ENCODE results near the gene ACACB.

ACACB gene

GRCh38 chr12:109178532-109178931 is 62.1 kb downstream of the ACACB start:
- no peak for DNase-seq (ENCODE audit: low spot score)

GRCh38 chr12:109179927-109180326 is 63.5 kb downstream of the ACACB start:
- DNase-seq (ENCODE audit: low spot score), result no peak

- no peak for DNase-seq (ENCODE audit: low spot score)
Observed at GRCh38 chr12:109182041-109182839, 65.9 kb downstream of the ACACB start.

- DNase-seq (ENCODE audit: low spot score), result no peak
Observed at GRCh38 chr12:109185441-109185840, 69.1 kb downstream of the ACACB start.

- no peak for DNase-seq (ENCODE audit: low spot score)
Observed at GRCh38 chr12:109186993-109187653, 70.7 kb downstream of the ACACB start.

GRCh38 chr12:109188108-109188712 is 71.8 kb downstream of the ACACB start:
- no peak for DNase-seq (ENCODE audit: low spot score)

GRCh38 chr12:109189291-109189690 is 72.9 kb downstream of the ACACB start:
- DNase-seq (ENCODE audit: low spot score), result no peak

- DNase-seq (ENCODE audit: low spot score), result no peak
Observed at GRCh38 chr12:109191621-109192250, 75.3 kb downstream of the ACACB start.

GRCh38 chr12:109192358-109192757 is 76.0 kb downstream of the ACACB start:
- no peak for DNase-seq (ENCODE audit: low spot score)

- no peak for DNase-seq (ENCODE audit: low spot score)
Observed at GRCh38 chr12:109193896-109194295, 77.5 kb downstream of the ACACB start.

GRCh38 chr12:109196332-109196731 is 79.9 kb downstream of the ACACB start:
- DNase-seq (ENCODE audit: low spot score), result no peak

GRCh38 chr12:109197327-109197726 is 80.9 kb downstream of the ACACB start:
- no peak for DNase-seq (ENCODE audit: low spot score)

- DNase-seq (ENCODE audit: low spot score), result no peak
Observed at GRCh38 chr12:109199324-109199723, 82.9 kb downstream of the ACACB start.

GRCh38 chr12:109200825-109201495 is 84.6 kb downstream of the ACACB start:
- DNase-seq (ENCODE audit: low spot score), result no peak

- DNase-seq (ENCODE audit: low spot score), result no peak
Observed at GRCh38 chr12:109201496-109201885, 85.1 kb downstream of the ACACB start.

- DNase-seq (ENCODE audit: low spot score), result no peak
Observed at GRCh38 chr12:109202770-109203169, 86.4 kb downstream of the ACACB start.

- no peak for DNase-seq (ENCODE audit: low spot score)
Observed at GRCh38 chr12:109203480-109203879, 87.1 kb downstream of the ACACB start.

- no peak for DNase-seq (ENCODE audit: low spot score)
Observed at GRCh38 chr12:109209082-109209481, 92.7 kb downstream of the ACACB start.

GRCh38 chr12:109212460-109213115 is 96.2 kb downstream of the ACACB start:
- DNase-seq (ENCODE audit: low spot score), result no peak

- DNase-seq (ENCODE audit: low spot score), result no peak
Observed at GRCh38 chr12:109214131-109214530, 97.7 kb downstream of the ACACB start.

GRCh38 chr12:109218996-109219395 is 102.6 kb downstream of the ACACB start:
- DNase-seq (ENCODE audit: low spot score), result no peak

- no peak for DNase-seq (ENCODE audit: low spot score)
Observed at GRCh38 chr12:109219938-109220337, 103.6 kb downstream of the ACACB start.
